HG02571 (cell line): Measurements from ENCODE around the gene ADCY6.

Experiments used
- ATAC-seq: cut with Tn5 transposase; IDR thresholded peaks from one replicate; pipeline ENCODE4 v1.9.1; 2021; ENCODE audit warnings: mild to moderate bottlenecking, moderate library complexity; ENCODE audit not compliant: unreplicated experiment

Gene ADCY6

GRCh38 chr12:48816143-48816854, 27.4 kb upstream of the ADCY6 start:
- no peak for ATAC-seq

- ATAC-seq, result peak; percentile 29
These were observed 26.5 kb upstream of the ADCY6 start for GRCh38 chr12:48815126-48816110.

GRCh38 chr12:48814262-48815125, 25.6 kb upstream of the ADCY6 start:
- ATAC-seq, result peak; percentile 80

GRCh38 chr12:48813465-48814261, 24.8 kb upstream of the ADCY6 start:
- no peak for ATAC-seq

GRCh38 chr12:48812389-48812788, 23.5 kb upstream of the ADCY6 start:
- ATAC-seq, result no peak

GRCh38 chr12:48811437-48812090, 22.7 kb upstream of the ADCY6 start:
- ATAC-seq, result no peak

GRCh38 chr12:48810903-48811431, 22.1 kb upstream of the ADCY6 start:
- ATAC-seq, result no peak

GRCh38 chr12:48807981-48808380, 19.1 kb upstream of the ADCY6 start:
- ATAC-seq, result no peak

- no peak for ATAC-seq
These were observed 14.8 kb upstream of the ADCY6 start for GRCh38 chr12:48803675-48804074.

- no peak for ATAC-seq
These were observed 12.1 kb upstream of the ADCY6 start for GRCh38 chr12:48800971-48801370.

- ATAC-seq, result no peak
These were observed 11.6 kb upstream of the ADCY6 start for GRCh38 chr12:48800457-48800856.

- ATAC-seq, result no peak
These were observed 8.1 kb upstream of the ADCY6 start for GRCh38 chr12:48796976-48797375.

GRCh38 chr12:48795550-48796455, 6.9 kb upstream of the ADCY6 start:
- ATAC-seq, result no peak

- no peak for ATAC-seq
These were observed 6.0 kb upstream of the ADCY6 start for GRCh38 chr12:48794870-48795269.

- no peak for ATAC-seq
These were observed 4.8 kb upstream of the ADCY6 start for GRCh38 chr12:48793696-48794095.

GRCh38 chr12:48789858-48790326, 1.0 kb upstream of the ADCY6 start:
- no peak for ATAC-seq

GRCh38 chr12:48788524-48788853, 400 bp downstream of the ADCY6 start:
- ATAC-seq, result no peak

- no peak for ATAC-seq
These were observed 932 bp downstream of the ADCY6 start for GRCh38 chr12:48787791-48788523.
